Psoas muscle (tissue), 8 donors: ENCODE data around the gene DEPP1. TPM values are rescaled to one million over a fixed set of nuclear protein-coding genes. Genes with fewer than 3 reads are reported as not detected.

Source experiments
- ATAC-seq, 4 donors: fragments of 200-7000 bp; cut with Tn5 transposase; one replicate each; pipeline ENCODE4 v1.9.1; 2020; ENCODE audit warnings: moderate library complexity in 3 of 4, mild to moderate bottlenecking in 2 of 4
- DNase-seq, 2 donors: peaks; one replicate each; pipeline ENCODE4 v3.0.0-alpha.2; 2020
- H3K27ac ChIP-seq: fragments of 200-600 bp; one replicate; pipeline ENCODE4 v1.8.0; 2022
- H3K27me3 ChIP-seq, 3 donors: fragments of 200-600 bp in 1 of 3; one replicate each; pipeline versions ENCODE4 v1.6.1 to v1.8.0; 2013 to 2022; ENCODE audit warnings: low read length in 2 of 3, mild to moderate bottlenecking in 2 of 3, moderate library complexity in 1 of 3; ENCODE audit not compliant: insufficient read depth in 3 of 3
- H3K36me3 ChIP-seq, 2 donors: fragments of 200-600 bp in 1 of 2; one replicate each; pipeline versions ENCODE4 v1.6.1 to v1.8.0; 2013 to 2022; ENCODE audit warnings: low read depth in 1 of 2, mild to moderate bottlenecking in 1 of 2, moderate library complexity in 1 of 2; ENCODE audit not compliant: insufficient read depth in 1 of 2
- H3K4me1 ChIP-seq: fragments of 200-600 bp; one replicate; pipeline ENCODE4 v1.8.0; 2022
- H3K4me3 ChIP-seq: fragments of 200-600 bp; one replicate; pipeline ENCODE4 v1.8.0; 2022; ENCODE audit warnings: mild to moderate bottlenecking
- H3K9me3 ChIP-seq: fragments of 200-600 bp; one replicate; pipeline ENCODE4 v1.8.0; 2022
- WGBS, 3 donors: extraction: QIAGEN DNeasy Blood & Tissue Kit; methylation state at CpG; one replicate each; pipeline versions ENCODE4 v1.1.6 to v1.1.7; 2013; 5-methylcytosine and 5-hydroxymethylcytosine counted together
- intact Hi-C, 2 donors: fragments of 100-400 bp; cut with DNase I; formaldehyde crosslinking; loops; one replicate each; pipeline versions ENCODE4 v1.11.0 to v1.14.2; 2022
- polyA plus RNA-seq, 3 donors: library from polyadenylated mRNA; stranded (reverse); fragments of 200-250 nt; gene quantifications; one replicate each; pipeline ENCODE4 v1.2.3, GENCODE V29; 2013
- total RNA-seq, 4 donors: library from RNA; stranded (reverse); fragmentation: NEBNext Ultra II Directional in 2 of 4; extraction: Animal tissue kit (Norgen Biotek cat#: 25700) in 2 of 4; gene quantifications; one replicate each; pipeline versions ENCODE4 v1.2.1 to v1.2.4, GENCODE V29; 2021 to 2023
- TF ChIP-seq, protein P1 (sequence below): fragments of 200-600 bp; IDR thresholded peaks from one replicate; pipeline ENCODE4 v1.8.0; 2022; ENCODE audit warnings: antibody characterized with exemption
- donor health status: healthy with polysubstance abuse.
- donor health status: DM: no; HTN: no; CAD: no; lungs with moderate emphysema.
- donor health status: Bipolar disorder and iron deficiency.
- donor health status: healthy.
- donor health status: DM: yes; HTN: yes; CAD: no.
- donor health status: DM: no; HTN: no; CAD: no.
- donor health status: DM: no; HTN: no; CAD: no.
- donor health status: DM: yes; HTN: yes; CAD: no.

The DEPP1 gene
- total and polyA plus RNA-seq, 7 donors = 28.2 to 102 (median 37.4) TPM

DNA sequence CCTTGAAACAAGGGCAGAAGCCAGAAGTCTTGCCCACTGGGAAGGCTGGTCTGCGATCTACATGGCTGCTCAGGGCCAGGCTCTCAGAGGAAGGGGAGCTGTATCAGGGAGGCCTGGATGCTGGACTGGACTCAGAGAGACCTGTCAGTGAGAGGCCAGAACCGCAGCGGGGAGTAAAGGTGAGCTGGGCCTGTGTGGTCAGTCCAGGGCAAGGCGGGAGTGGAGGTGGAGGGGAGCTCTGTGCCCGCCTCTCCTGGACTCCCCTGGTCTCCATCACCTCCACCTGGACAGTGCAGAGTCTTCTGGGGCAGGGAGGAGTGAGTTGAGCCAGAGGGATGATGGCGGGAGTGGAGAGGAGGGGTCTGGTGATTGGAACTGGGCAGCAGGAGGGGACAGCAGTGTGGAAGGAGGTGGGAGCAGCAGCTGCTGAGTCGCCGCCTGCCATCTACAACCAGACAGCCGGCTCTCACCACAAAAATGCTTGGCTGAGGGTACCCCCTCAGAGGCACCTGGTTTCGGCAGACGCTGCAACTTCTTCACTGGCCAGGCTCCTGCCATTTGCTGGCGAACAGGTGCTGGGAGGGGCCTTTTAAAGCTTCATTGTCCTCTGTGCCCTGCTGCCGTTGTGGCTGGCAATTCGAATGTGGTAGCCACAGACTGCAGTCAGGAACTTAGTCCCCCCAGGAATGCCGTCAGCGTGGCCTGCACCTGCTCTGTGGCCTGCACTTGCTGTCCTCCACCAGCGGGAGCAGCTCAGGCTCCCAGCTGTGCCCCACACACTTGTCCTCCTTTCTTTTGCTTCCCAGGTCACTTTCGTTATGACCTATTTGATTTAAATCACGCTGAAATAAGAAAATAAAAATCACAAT lies 15.5 kb downstream of the DEPP1 start:
- peak; percentile 76 to 85 for DNase-seq
- H3K27ac ChIP-seq = peak overlapping the region; percentile 94
- H3K4me1 ChIP-seq = peaks cover 80% of the 10 kb centered on the region
- no peaks in the 10 kb centered on the region for H3K36me3 ChIP-seq
- peak overlapping the region; percentile 51 for H3K4me3 ChIP-seq
- no peaks in the 10 kb centered on the region for H3K27me3 ChIP-seq
- H3K9me3 ChIP-seq = no peaks in the 10 kb centered on the region
- WGBS, 3 donors = 39 to 49% (median 42%) methylated on average over 19 of the region's 19 CpGs
- intact Hi-C loops = no loop called here
- peak; percentile 67 to 77 (median 74) for ATAC-seq
- TF ChIP-seq, protein P1, sequence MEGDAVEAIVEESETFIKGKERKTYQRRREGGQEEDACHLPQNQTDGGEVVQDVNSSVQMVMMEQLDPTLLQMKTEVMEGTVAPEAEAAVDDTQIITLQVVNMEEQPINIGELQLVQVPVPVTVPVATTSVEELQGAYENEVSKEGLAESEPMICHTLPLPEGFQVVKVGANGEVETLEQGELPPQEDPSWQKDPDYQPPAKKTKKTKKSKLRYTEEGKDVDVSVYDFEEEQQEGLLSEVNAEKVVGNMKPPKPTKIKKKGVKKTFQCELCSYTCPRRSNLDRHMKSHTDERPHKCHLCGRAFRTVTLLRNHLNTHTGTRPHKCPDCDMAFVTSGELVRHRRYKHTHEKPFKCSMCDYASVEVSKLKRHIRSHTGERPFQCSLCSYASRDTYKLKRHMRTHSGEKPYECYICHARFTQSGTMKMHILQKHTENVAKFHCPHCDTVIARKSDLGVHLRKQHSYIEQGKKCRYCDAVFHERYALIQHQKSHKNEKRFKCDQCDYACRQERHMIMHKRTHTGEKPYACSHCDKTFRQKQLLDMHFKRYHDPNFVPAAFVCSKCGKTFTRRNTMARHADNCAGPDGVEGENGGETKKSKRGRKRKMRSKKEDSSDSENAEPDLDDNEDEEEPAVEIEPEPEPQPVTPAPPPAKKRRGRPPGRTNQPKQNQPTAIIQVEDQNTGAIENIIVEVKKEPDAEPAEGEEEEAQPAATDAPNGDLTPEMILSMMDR = peak; percentile 54

- Histone ChIP-seq H3K27ac (peak overlapping the region; percentile 96), H3K9me3 (no peaks in the 10 kb centered on the region), H3K36me3 (no peaks in the 10 kb centered on the region), H3K4me1 (peaks cover 75% of the 10 kb centered on the region), H3K27me3 (no peaks in the 10 kb centered on the region), H3K4me3 (no peak overlapping the region)
- WGBS, 3 donors = 59 to 78% (median 62%) methylated on average over 11 of the region's 11 CpGs
- ATAC-seq (no peak), DNase-seq (no peak)
- intact Hi-C loops = no loop called here
- TF ChIP-seq, protein P1 = no peak
Measured at GRCh38 chr10:44961931-44962750, 16.5 kb downstream of the DEPP1 start.

DNA sequence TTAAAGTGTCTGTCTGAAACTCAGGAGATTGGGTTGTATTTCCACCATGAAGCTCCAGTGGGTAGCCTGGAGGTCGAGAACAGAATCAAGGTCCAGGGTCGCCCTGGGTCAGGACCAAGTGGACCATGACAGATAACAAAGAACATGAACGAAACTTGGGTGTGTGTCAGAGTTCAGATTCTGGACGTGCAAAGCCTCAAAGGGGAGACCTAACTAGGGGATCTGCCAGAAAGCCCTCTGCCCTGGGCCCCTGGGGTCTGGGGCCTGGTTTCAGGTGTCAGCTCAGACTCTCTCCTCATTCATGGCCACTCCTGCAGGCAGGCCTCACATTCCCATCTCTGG lies 17.4 kb downstream of the DEPP1 start:
- intact Hi-C loops = no loop called here
- peak overlapping the region; percentile 96 for H3K27ac ChIP-seq
- H3K9me3 ChIP-seq = no peaks in the 10 kb centered on the region
- H3K4me1 ChIP-seq = peaks cover 66% of the 10 kb centered on the region
- no peaks in the 10 kb centered on the region for H3K27me3 ChIP-seq
- WGBS, 3 donors = 42 to 47% (median 47%) methylated on average over 4 of the region's 4 CpGs
- peaks cover 0 to 7% of the 10 kb centered on the region in 2 donors for H3K36me3 ChIP-seq
- DNase-seq (no peak), ATAC-seq (no peak)
- TF ChIP-seq, protein P1 = no peak
- H3K4me3 ChIP-seq = peak overlapping the region; percentile 93

- peaks cover 62% of the 10 kb centered on the region for H3K4me1 ChIP-seq
- TF ChIP-seq, protein P1 = no peak
- H3K9me3 ChIP-seq = no peaks in the 10 kb centered on the region
- intact Hi-C loops = no loop called here
- 38 to 53% (median 47%) methylated on average over 7 of the region's 7 CpGs for WGBS, 3 donors
- no peaks in the 10 kb centered on the region for H3K27me3 ChIP-seq
- peaks cover 0 to 13% of the 10 kb centered on the region in 2 donors for H3K36me3 ChIP-seq
- peak overlapping the region; percentile 96 for H3K27ac ChIP-seq
- DNase-seq = no peak
- no peak for ATAC-seq
- H3K4me3 ChIP-seq = peak overlapping the region; percentile 93
Measured at GRCh38 chr10:44960482-44961229, 18.0 kb downstream of the DEPP1 start.
